Measurements from ENCODE around the gene ENHO. TPM values are rescaled to one million over a fixed set of nuclear protein-coding genes. Genes with fewer than 3 reads are reported as not detected.

ENHO gene
- total RNA-seq, 6 donors from 2014 or later: 0.40 to 1.4 (median 0.71) TPM; not detected in 3

DNA sequence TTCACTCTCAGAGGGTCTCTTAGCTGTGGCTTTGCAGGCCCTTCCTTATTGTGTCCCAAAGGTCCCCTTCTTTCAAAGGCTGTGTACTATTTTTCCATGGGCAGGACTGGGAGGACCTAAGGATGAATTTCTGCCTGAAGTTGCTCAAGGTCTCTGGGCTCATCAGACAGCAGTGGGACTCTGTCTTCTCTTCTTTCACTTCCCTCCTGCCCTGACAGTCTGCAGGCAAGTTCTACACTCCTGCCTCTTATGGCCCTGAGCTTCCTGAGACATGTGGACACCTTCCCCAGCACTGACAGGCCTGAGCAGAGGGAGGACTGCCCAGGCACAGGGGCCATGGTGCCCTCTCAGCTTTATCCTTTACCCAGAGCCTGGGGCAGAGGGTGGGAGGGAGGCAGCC lies 14.8 kb downstream of the ENHO start:
- Histone ChIP-seq H3K9me3 (no peaks in the 10 kb centered on the region), H3K4me1 (peaks cover 0 to 7% (median 3%) of the 10 kb centered on the region in 4 donors), H3K27ac (no peak overlapping the region), H3K36me3 (no peaks in the 10 kb centered on the region), H3K4me3 (no peak overlapping the region), H3K27me3 (no peaks in the 10 kb centered on the region)
- no peak for TF ChIP-seq POLR2AphosphoS5 (IDR thresholded peaks at IDR 0.05)
- TF ChIP-seq POLR2A (IDR thresholded peaks at IDR 0.05): no peak
- no peak for TF ChIP-seq EP300 (IDR thresholded peaks at IDR 0.05)
- TF ChIP-seq, protein P1, sequence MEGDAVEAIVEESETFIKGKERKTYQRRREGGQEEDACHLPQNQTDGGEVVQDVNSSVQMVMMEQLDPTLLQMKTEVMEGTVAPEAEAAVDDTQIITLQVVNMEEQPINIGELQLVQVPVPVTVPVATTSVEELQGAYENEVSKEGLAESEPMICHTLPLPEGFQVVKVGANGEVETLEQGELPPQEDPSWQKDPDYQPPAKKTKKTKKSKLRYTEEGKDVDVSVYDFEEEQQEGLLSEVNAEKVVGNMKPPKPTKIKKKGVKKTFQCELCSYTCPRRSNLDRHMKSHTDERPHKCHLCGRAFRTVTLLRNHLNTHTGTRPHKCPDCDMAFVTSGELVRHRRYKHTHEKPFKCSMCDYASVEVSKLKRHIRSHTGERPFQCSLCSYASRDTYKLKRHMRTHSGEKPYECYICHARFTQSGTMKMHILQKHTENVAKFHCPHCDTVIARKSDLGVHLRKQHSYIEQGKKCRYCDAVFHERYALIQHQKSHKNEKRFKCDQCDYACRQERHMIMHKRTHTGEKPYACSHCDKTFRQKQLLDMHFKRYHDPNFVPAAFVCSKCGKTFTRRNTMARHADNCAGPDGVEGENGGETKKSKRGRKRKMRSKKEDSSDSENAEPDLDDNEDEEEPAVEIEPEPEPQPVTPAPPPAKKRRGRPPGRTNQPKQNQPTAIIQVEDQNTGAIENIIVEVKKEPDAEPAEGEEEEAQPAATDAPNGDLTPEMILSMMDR (IDR thresholded peaks at IDR 0.05): no peak
- no peak for ATAC-seq (ENCODE audit: low FRiP score in 2 of 2)
- no peak for DNase-seq

DNA sequence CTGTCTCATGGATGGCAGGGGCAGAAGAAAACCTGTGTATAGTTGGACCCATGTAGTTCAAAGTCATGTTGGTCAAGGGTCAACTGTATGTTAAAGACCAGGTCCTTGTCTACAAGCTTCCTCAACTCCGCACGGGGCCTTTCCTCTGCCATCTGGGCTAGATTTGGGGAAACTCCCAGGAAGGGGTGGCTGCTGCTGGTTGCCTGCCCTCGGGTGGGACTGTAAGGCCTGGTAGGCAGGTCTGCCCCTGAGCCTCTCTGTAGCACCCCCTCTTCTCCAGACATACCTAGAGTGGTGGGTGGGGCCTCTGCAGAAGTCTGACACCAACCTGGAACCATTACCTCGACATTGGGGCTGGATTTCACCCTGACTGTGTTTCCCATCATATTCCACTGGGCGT lies 15.2 kb downstream of the ENHO start:
- Histone ChIP-seq H3K4me3 (no peak overlapping the region), H3K4me1 (peaks cover 0 to 7% (median 4%) of the 10 kb centered on the region in 4 donors), H3K9me3 (no peaks in the 10 kb centered on the region), H3K36me3 (no peaks in the 10 kb centered on the region), H3K27ac (no peak overlapping the region), H3K27me3 (no peaks in the 10 kb centered on the region)
- 84 to 85% methylated on average over 5 of the region's 5 CpGs for WGBS, 2 donors
- DNase-seq: no peak
- no peak for ATAC-seq (ENCODE audit: low FRiP score in 2 of 2)
- TF ChIP-seq POLR2A (IDR thresholded peaks at IDR 0.05): no peak
- no peak for TF ChIP-seq POLR2AphosphoS5 (IDR thresholded peaks at IDR 0.05)
- TF ChIP-seq, protein P1 (IDR thresholded peaks at IDR 0.05): no peak
- TF ChIP-seq EP300 (IDR thresholded peaks at IDR 0.05): no peak

DNA sequence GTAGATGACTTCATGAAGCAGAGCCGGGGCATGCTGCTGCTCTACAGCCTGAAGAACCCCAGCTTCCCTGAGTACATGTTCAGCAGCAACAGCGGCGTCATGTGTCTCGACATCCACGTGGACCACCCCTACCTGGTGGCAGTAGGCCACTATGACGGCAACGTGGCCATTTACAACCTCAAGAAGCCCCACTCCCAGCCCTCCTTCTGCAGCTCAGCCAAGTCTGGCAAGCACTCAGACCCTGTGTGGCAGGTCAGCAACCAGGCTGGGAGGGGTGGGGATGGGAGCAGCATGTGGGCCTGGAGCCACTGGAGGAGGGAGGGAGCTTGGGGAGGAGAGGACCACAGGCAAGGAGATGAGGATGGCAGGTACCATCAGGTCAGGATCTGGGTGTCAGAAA lies 16.2 kb downstream of the ENHO start:
- H3K27ac ChIP-seq: no peak overlapping the region
- no peaks in the 10 kb centered on the region for H3K9me3 ChIP-seq
- DNase-seq (peak in 1 of 2 donors; percentile 13), ATAC-seq (ENCODE audit: low FRiP score in 2 of 2) (no peak)
- TF ChIP-seq POLR2AphosphoS5 (IDR thresholded peaks at IDR 0.05) (no peak), EP300 (IDR thresholded peaks at IDR 0.05) (no peak), POLR2A (IDR thresholded peaks at IDR 0.05) (no peak)
- TF ChIP-seq, protein P1 (IDR thresholded peaks at IDR 0.05): no peak
- H3K4me1 ChIP-seq: peaks cover 0 to 15% (median 13%) of the 10 kb centered on the region in 4 donors
- H3K4me3 ChIP-seq: no peak overlapping the region
- H3K27me3 ChIP-seq: no peaks in the 10 kb centered on the region
- H3K36me3 ChIP-seq: no peaks in the 10 kb centered on the region
- 60 to 96% methylated on average over 1 to 7 of the region's 7 CpGs for WGBS, 2 donors

DNA sequence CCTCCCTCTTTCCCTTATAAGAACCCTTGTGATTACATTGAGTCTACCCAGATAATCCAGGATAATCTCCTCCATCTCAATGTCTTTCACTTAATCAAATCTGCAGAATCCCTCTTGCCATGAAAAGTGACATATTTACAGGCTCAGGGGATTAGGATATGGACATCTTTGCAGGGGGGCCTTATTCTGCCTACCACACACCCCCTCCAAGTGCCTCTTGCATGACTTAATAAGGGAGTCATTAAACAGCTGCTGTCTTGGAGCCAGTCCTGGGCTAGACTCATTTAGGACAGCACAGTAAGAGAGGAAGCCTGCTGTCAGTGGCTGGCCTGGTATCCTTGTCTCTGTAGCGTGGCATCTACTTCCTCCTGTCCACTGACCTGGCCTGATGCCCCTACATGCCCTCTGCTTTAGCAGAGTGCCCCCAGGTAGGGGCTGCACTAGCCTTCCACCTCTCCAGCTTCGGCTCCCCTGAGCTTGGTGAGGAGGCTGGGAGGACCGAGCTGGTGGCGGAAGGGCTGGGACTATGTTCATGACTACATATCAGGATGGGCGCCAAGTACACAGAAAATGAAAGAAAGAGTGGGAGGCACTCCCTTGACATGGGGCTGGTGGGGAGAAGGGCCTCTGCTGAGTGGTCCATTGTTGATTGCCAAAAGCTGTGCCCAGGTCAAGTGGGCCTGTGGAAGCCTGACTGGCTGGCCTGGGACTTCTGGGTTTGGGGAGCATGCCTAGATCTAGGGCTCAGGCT lies 17.2 kb downstream of the ENHO start:
- Histone ChIP-seq H3K9me3 (no peaks in the 10 kb centered on the region), H3K27ac (no peak overlapping the region), H3K4me3 (no peak overlapping the region), H3K27me3 (no peaks in the 10 kb centered on the region), H3K36me3 (no peaks in the 10 kb centered on the region), H3K4me1 (peaks cover 0 to 23% (median 19%) of the 10 kb centered on the region in 4 donors)
- no peak for ATAC-seq (ENCODE audit: low FRiP score in 2 of 2)
- 91% methylated on average over 5 of the region's 5 CpGs for WGBS, 2 donors
- no peak for TF ChIP-seq POLR2AphosphoS5 (IDR thresholded peaks at IDR 0.05)
- no peak for TF ChIP-seq POLR2A (IDR thresholded peaks at IDR 0.05)
- TF ChIP-seq EP300 (IDR thresholded peaks at IDR 0.05): no peak
- TF ChIP-seq, protein P1 (IDR thresholded peaks at IDR 0.05): no peak
- no peak for DNase-seq

DNA sequence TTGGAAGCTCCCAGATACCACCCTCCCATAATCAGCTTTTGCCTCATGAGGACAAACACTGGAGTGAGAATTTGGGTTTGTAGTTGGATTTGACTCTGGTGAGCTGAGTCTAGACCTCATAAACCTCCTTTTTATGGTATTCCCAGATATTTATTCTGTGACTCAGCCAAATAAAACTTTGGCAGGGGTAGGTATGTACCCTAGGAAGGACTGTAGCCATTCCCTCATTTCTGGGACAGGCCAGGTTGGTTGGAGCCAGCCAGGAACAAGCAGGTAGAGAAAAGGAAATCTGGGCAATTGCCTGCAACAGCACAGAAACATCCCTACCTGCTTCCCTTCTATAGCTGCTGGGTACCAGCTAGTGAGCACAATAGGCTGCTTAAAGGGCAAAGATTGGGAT lies 19.4 kb downstream of the ENHO start:
- ATAC-seq (ENCODE audit: low FRiP score in 2 of 2): no peak
- Histone ChIP-seq H3K36me3 (no peaks in the 10 kb centered on the region), H3K9me3 (no peaks in the 10 kb centered on the region), H3K27ac (no peak overlapping the region), H3K4me3 (no peak overlapping the region), H3K4me1 (peaks cover 0 to 23% (median 19%) of the 10 kb centered on the region in 4 donors), H3K27me3 (no peaks in the 10 kb centered on the region)
- TF ChIP-seq EP300 (IDR thresholded peaks at IDR 0.05) (no peak), POLR2A (IDR thresholded peaks at IDR 0.05) (no peak), POLR2AphosphoS5 (IDR thresholded peaks at IDR 0.05) (no peak)
- TF ChIP-seq, protein P1 (IDR thresholded peaks at IDR 0.05): no peak
- no peak for DNase-seq

All from upper lobe of left lung (tissue), 6 donors.